ENCODE measurements around the gene C1orf53. TPM values are rescaled to one million over a fixed set of nuclear protein-coding genes. Genes with fewer than 3 reads are reported as not detected.
"Not testable (repeated sequence)": the region's sequence is repeated elsewhere in the genome, so short reads cannot be mapped to it uniquely, and the experiment has no call there.

The C1orf53 gene
- total RNA-seq, 1 donor from 2014 or later: 1.7 TPM

- DNase-seq (ENCODE audit: low spot score): no peak
Measured at GRCh38 chr1:197920414-197921117, 18.1 kb downstream of the C1orf53 start.

- DNase-seq (ENCODE audit: low spot score): no peak
Measured at GRCh38 chr1:197921235-197922069, 19.0 kb downstream of the C1orf53 start.

DNA sequence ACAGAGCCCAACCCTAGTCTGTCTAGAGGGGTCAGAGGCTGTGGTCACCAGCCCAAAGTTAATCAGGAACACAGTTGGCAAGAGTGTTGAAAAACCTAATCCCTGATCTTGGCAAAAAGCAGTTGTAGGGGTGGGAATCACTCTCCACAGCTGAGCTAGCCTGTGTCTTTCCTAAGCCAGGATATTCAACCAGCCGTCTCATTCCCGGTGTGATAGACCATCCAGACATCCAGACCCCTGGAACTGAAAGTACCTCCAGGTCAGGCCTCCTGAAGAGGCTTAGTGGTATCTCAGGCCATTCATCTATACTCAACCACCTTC lies 19.6 kb downstream of the C1orf53 start:
- no peak for DNase-seq (ENCODE audit: low spot score)

- DNase-seq (ENCODE audit: low spot score): no peak
Measured at GRCh38 chr1:197923038-197923437, 20.6 kb downstream of the C1orf53 start.

DNA sequence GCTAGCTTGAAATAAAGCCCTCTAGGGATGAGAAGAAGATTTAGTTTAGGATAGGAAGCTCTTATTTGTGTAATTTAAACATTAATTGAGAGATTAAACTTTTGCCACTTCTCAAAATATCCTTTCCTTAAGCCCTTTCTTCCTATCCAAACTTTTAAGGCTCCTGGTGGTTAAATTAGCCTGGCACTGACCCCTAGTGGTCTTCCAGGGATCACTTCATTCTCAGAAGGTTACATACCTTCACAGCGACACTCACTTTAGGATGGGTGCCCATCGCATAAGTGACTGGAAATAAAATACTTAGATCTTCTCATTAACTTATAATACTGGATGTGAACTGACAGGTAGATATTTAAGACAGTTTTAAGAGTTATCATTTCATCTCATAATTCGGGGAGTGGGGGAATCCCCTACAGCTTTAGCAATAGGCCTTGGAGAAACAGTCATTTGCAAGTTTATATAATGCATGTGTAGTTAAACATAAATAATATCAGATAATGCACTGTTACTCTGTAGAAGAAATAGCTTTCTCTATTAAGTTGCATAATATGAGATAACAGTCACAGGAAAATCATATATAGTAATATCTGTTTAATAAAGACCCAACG lies 22.2 kb downstream of the C1orf53 start:
- DNase-seq (ENCODE audit: low spot score): no peak

DNA sequence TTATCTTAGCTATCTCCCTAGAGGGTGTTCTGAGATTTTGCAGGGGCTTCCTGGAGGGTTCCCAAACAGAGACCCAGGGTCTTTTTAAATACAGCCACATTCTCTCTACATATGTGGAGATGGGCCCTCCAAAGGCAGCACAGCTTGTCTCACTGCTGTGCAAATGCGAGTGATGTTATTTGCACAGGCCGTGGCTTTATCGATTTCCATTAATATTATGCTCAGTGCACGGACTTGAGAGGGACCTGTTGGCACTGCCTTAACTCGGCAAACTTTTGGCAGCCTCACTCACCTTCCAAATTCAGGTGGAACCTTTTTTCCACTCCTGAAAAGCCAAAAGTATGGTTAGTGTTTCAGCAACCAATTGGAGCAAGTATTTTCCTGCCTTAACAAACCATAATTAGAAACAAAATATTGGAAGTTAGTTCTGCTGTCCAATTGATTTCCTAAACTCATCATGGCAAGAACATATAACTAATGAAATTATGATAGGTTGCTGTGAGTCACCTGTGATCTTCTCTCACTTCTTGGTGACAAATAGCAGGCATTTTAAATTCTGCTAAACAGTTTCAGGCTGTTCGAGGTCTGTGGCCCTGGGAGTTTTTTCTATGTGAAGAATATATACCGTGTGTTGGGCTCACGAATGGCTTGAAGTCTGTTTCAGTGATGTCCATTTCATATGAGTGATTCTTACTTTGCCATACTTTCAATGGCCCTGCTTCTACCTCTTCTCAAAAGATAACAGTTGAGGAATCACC lies 25.7 kb downstream of the C1orf53 start:
- DNase-seq (ENCODE audit: low spot score): no peak

- no peak for DNase-seq (ENCODE audit: low spot score)
Measured at GRCh38 chr1:197928849-197929336, 26.5 kb downstream of the C1orf53 start.

DNA sequence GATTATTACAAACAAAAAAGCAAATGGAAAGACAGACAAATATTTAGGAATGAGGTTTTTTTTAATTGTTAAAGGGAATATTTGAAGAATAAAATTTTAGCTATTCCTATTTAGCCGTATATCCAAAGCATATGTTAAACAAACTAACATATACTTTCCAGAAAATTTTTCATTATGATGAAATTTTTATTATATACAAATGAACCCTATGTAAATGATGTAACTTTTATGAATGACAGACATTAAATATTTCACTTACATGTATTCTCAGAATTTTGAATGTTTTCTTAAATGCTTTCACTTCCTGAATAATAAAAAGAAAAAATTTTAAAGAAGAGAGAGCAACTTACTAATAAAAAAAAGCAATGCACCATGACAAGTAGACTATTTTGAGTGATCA lies 30.6 kb downstream of the C1orf53 start:
- DNase-seq (ENCODE audit: low spot score): no peak

GRCh38 chr1:197933647-197934046 lies 31.2 kb downstream of the C1orf53 start:
- DNase-seq (ENCODE audit: low spot score): no peak

- DNase-seq (ENCODE audit: low spot score): no peak
Measured at GRCh38 chr1:197937381-197937780, 35.0 kb downstream of the C1orf53 start.

- no peak for DNase-seq (ENCODE audit: low spot score)
Measured at GRCh38 chr1:197937892-197938291, 35.5 kb downstream of the C1orf53 start.

DNA sequence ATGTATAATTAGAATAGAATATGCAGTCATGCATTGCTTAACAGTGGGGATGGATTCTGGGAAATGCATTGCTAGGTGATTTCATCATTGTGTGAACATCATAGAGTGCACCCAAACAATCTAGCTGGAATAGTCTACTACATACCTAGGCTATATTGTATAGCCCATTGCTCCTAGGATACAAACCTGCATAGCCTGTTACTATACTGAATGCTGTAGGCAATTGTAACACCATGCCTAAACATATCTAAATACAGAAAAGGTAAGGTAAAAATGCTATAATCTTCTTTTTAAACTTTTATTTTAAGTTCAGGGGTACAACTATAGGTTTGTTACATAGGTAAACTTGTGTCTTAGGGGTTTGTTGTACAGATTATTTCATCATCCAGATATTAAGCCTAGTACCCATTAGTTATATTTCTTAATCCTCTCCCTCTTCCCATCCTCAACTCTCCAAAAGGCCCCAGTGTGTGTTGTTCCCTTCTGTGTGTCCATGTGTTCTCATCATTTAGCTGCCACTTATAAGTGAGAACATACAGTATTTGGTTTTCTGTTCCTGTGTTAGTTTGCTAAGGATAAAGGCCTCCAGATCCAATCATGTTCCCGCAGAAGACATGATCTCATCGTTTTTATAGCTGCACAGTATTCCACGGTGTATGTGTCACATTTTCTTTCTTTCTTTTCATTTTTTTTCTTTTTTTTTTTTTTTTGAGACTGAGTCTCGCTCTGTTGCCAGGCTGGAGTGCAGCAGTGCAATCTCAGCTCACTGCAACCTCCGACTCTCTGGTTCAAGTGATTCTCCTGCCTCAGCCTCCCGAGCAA lies 36.9 kb downstream of the C1orf53 start:
- not testable (repeated sequence) for DNase-seq (ENCODE audit: low spot score)

DNA sequence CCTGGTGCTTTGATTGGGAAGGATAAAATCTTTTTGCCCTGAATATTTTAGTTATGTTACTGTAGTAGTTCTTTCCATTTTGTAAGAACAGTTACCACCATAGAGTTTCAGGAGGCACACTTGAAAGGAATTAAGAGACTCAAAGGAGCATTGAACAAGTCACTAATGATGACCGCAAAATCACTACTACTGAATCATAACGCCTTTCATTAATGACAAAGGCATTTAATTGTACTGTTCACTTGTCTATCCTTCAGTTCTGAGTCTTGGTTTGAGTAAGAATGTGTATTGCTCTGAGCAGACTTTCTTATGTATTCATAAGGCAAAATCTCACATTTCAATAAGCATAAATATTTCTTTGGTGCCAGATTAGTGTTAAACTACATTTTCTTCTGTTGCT lies 39.6 kb downstream of the C1orf53 start:
- no peak for DNase-seq (ENCODE audit: low spot score)

- no peak for DNase-seq (ENCODE audit: low spot score)
Measured at GRCh38 chr1:197944485-197944884, 42.1 kb downstream of the C1orf53 start.

- DNase-seq (ENCODE audit: low spot score): no peak
Measured at GRCh38 chr1:197948926-197949899, 46.8 kb downstream of the C1orf53 start.

GRCh38 chr1:197951089-197951488 lies 48.7 kb downstream of the C1orf53 start:
- no peak for DNase-seq (ENCODE audit: low spot score)

DNA sequence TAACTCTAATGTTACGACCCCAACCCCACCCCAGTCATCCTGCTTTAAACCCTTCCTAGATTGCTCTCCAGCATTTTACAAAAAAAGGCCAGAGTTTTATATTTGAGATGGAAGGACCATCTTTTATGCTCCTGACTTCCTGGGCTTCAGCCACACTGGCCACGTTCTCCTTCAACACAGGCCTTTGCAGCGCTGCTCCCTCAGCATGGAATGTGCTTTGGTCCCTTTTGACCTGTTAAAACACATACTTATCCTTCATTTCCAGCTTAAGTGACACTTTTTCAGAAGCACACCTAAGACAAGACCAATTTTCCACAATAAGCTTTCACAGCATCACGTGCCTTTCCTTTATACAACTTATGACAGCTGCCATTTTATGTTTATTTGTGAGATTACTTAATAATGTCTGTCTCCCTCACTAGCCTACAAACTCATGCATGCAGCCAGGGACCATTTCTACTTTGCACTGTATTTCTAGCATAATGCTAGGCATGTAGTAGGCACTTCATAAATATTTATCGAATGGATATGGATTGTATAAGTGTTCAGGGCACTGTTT lies 49.3 kb downstream of the C1orf53 start:
- no peak for DNase-seq (ENCODE audit: low spot score)

DNA sequence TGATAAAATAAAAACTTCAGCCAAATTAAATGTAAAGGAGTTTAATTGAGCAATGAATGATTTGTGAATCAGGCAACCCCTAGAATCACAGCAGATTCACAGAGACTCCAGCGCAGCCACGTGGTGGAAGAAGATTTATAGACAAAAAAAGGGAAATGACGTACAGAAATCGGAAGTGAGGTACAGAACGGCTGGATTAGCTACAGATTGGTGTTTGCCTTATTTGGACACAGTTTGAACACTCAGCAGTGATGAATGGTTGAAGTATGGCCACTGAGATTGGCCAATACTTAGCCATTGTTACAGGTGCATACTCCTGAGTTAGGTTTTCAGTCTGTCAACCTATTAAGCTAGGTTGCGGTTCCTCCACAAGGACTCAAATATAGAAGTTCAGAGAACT lies 51.0 kb downstream of the C1orf53 start:
- DNase-seq (ENCODE audit: low spot score): not testable (repeated sequence)
